ENCODE measurements around the gene ZFP36.

ZFP36 gene

GRCh38 chr19:39380521-39381502, 25.8 kb upstream of the ZFP36 start:
- Histone ChIP-seq H2BK15ac (ENCODE audit: low read length) (no peak overlapping the region), H2AK5ac (ENCODE audit: low read depth, low read length) (no peak overlapping the region), H4K91ac (ENCODE audit: low read depth, low read length, poor library complexity) (no peak overlapping the region), H3K36me3 (replicated peaks in 1 of 2; ENCODE audit: control insufficient read depth in 2 of 2, insufficient read depth in 2 of 2, low read length in 2 of 2) (peaks cover 78 to 100% of the 10 kb centered on the region in 2 donors), H3K27me3 (ENCODE audit: control insufficient read depth in 3 of 3, insufficient read depth in 3 of 3, low read depth in 1 of 3, low read length in 3 of 3) (no peaks in the 10 kb centered on the region), H3K9ac (ENCODE audit: low read depth, low read length, poor library complexity) (no peak overlapping the region), H3K79me1 (ENCODE audit: low read depth, low read length) (no peaks in the 10 kb centered on the region), H4K8ac (ENCODE audit: low read depth, low read length) (no peak overlapping the region), H2AFZ (ENCODE audit: low read length) (no peak overlapping the region), H3K4me2 (ENCODE audit: insufficient read depth, low read length, poor library complexity, severe bottlenecking) (no peak overlapping the region), H3K27ac (replicated peaks; ENCODE audit: low read length) (no peak overlapping the region), H3K4ac (ENCODE audit: low read length) (no peak overlapping the region), H3K4me3 (ENCODE audit: low read length in 2 of 2) (no peak overlapping the region), H2BK120ac (ENCODE audit: low read depth, low read length) (no peak overlapping the region), H3K18ac (ENCODE audit: low read length) (no peak overlapping the region), H3K14ac (ENCODE audit: low read length) (no peak overlapping the region), H2BK12ac (ENCODE audit: low read length) (no peak overlapping the region), H3K23ac (ENCODE audit: low read depth, low read length, poor library complexity) (no peak overlapping the region), H2BK5ac (ENCODE audit: low read length) (no peak overlapping the region), H3K4me1 (ENCODE audit: control insufficient read depth in 2 of 2, insufficient read depth in 1 of 2, low read depth in 1 of 2, low read length in 2 of 2) (no peaks in the 10 kb centered on the region), H3K9me3 (replicated peaks in 1 of 2; ENCODE audit: control insufficient read depth in 2 of 2, insufficient read depth in 1 of 2, low read depth in 1 of 2, low read length in 2 of 2) (no peaks in the 10 kb centered on the region)
- no CpG with 5 or more reads among the region's 17 CpGs for WGBS, 2 donors (ENCODE audit: extremely low coverage in 2 of 2, insufficient read length in 2 of 2, insufficient replicate concordance in 1 of 2)
- DNase-seq (ENCODE audit: low spot score): no peak

- Histone ChIP-seq H2BK120ac (ENCODE audit: low read depth, low read length) (no peak overlapping the region), H3K4ac (ENCODE audit: low read length) (no peak overlapping the region), H2AFZ (ENCODE audit: low read length) (no peak overlapping the region), H2BK15ac (ENCODE audit: low read length) (no peak overlapping the region), H2AK5ac (ENCODE audit: low read depth, low read length) (no peak overlapping the region), H3K9ac (ENCODE audit: low read depth, low read length, poor library complexity) (no peak overlapping the region), H3K27me3 (ENCODE audit: control insufficient read depth in 3 of 3, insufficient read depth in 3 of 3, low read depth in 1 of 3, low read length in 3 of 3) (no peaks in the 10 kb centered on the region), H3K4me1 (ENCODE audit: control insufficient read depth in 2 of 2, insufficient read depth in 1 of 2, low read depth in 1 of 2, low read length in 2 of 2) (no peaks in the 10 kb centered on the region), H3K18ac (ENCODE audit: low read length) (no peak overlapping the region), H3K4me3 (ENCODE audit: low read length in 2 of 2) (no peak overlapping the region), H3K79me1 (ENCODE audit: low read depth, low read length) (no peaks in the 10 kb centered on the region), H2BK12ac (ENCODE audit: low read length) (no peak overlapping the region), H3K27ac (replicated peaks; ENCODE audit: low read length) (no peak overlapping the region), H3K36me3 (replicated peaks in 1 of 2; ENCODE audit: control insufficient read depth in 2 of 2, insufficient read depth in 2 of 2, low read length in 2 of 2) (peaks cover 78 to 100% of the 10 kb centered on the region in 2 donors), H2BK5ac (ENCODE audit: low read length) (no peak overlapping the region), H3K4me2 (ENCODE audit: insufficient read depth, low read length, poor library complexity, severe bottlenecking) (no peak overlapping the region), H3K9me3 (replicated peaks in 1 of 2; ENCODE audit: control insufficient read depth in 2 of 2, insufficient read depth in 1 of 2, low read depth in 1 of 2, low read length in 2 of 2) (no peaks in the 10 kb centered on the region), H3K23ac (ENCODE audit: low read depth, low read length, poor library complexity) (no peak overlapping the region), H4K8ac (ENCODE audit: low read depth, low read length) (no peak overlapping the region), H4K91ac (ENCODE audit: low read depth, low read length, poor library complexity) (no peak overlapping the region), H3K14ac (ENCODE audit: low read length) (no peak overlapping the region)
- DNase-seq (ENCODE audit: low spot score): no peak
- no CpG with 5 or more reads among the region's 10 CpGs for WGBS, 2 donors (ENCODE audit: extremely low coverage in 2 of 2, insufficient read length in 2 of 2, insufficient replicate concordance in 1 of 2)
These were observed 24.6 kb upstream of the ZFP36 start for GRCh38 chr19:39381910-39382611.

GRCh38 chr19:39382991-39383828, 23.4 kb upstream of the ZFP36 start:
- Histone ChIP-seq H3K27ac (replicated peaks; ENCODE audit: low read length) (no peak overlapping the region), H3K27me3 (ENCODE audit: control insufficient read depth in 3 of 3, insufficient read depth in 3 of 3, low read depth in 1 of 3, low read length in 3 of 3) (no peaks in the 10 kb centered on the region), H3K23ac (ENCODE audit: low read depth, low read length, poor library complexity) (no peak overlapping the region), H2AK5ac (ENCODE audit: low read depth, low read length) (no peak overlapping the region), H3K4me3 (ENCODE audit: low read length in 2 of 2) (no peak overlapping the region), H3K4me1 (ENCODE audit: control insufficient read depth in 2 of 2, insufficient read depth in 1 of 2, low read depth in 1 of 2, low read length in 2 of 2) (no peaks in the 10 kb centered on the region), H4K91ac (ENCODE audit: low read depth, low read length, poor library complexity) (no peak overlapping the region), H3K9me3 (replicated peaks in 1 of 2; ENCODE audit: control insufficient read depth in 2 of 2, insufficient read depth in 1 of 2, low read depth in 1 of 2, low read length in 2 of 2) (no peaks in the 10 kb centered on the region), H2BK15ac (ENCODE audit: low read length) (no peak overlapping the region), H3K14ac (ENCODE audit: low read length) (no peak overlapping the region), H2BK5ac (ENCODE audit: low read length) (no peak overlapping the region), H3K4ac (ENCODE audit: low read length) (no peak overlapping the region), H4K8ac (ENCODE audit: low read depth, low read length) (no peak overlapping the region), H3K36me3 (replicated peaks in 1 of 2; ENCODE audit: control insufficient read depth in 2 of 2, insufficient read depth in 2 of 2, low read length in 2 of 2) (peaks cover 72 to 100% of the 10 kb centered on the region in 2 donors), H3K79me1 (ENCODE audit: low read depth, low read length) (no peaks in the 10 kb centered on the region), H3K9ac (ENCODE audit: low read depth, low read length, poor library complexity) (no peak overlapping the region), H3K4me2 (ENCODE audit: insufficient read depth, low read length, poor library complexity, severe bottlenecking) (no peak overlapping the region), H2BK120ac (ENCODE audit: low read depth, low read length) (no peak overlapping the region), H2BK12ac (ENCODE audit: low read length) (no peak overlapping the region), H2AFZ (ENCODE audit: low read length) (no peak overlapping the region), H3K18ac (ENCODE audit: low read length) (no peak overlapping the region)
- no peak for DNase-seq (ENCODE audit: low spot score)
- no CpG with 5 or more reads among the region's 18 CpGs for WGBS, 2 donors (ENCODE audit: extremely low coverage in 2 of 2, insufficient read length in 2 of 2, insufficient replicate concordance in 1 of 2)

All from neuronal stem cell (in vitro differentiated cells).